KOPT-K1 (cell line): ENCODE measurements around the gene TDRD9.
A peak's percentile ranks its signal among the peaks of the same experiment; 100 is the strongest.
"Not testable (repeated sequence)": the region's sequence is repeated elsewhere in the genome, so short reads cannot be mapped to it uniquely, and the experiment has no call there.

Source experiments
- H3K27ac ChIP-seq: fragments of 200-600 bp; sonication (generic); 2 replicates; pipeline ENCODE4 v1.5.1; 2016; ENCODE audit warnings: antibody characterized with exemption, mild to moderate bottlenecking, low read depth, low read length; ENCODE audit not compliant: poor library complexity, severe bottlenecking
- H3K36me3 ChIP-seq: fragments of 200-600 bp; sonication (generic); 2 replicates; pipeline ENCODE4 v1.5.1; 2017; ENCODE audit warnings: antibody characterized with exemption, mild to moderate bottlenecking, low read length, moderate library complexity; ENCODE audit not compliant: insufficient read depth
- H3K9me3 ChIP-seq: fragments of 200-600 bp; sonication (generic); 2 replicates; pipeline ENCODE4 v1.5.1; 2017; ENCODE audit warnings: antibody characterized with exemption, low read length, mild to moderate bottlenecking; ENCODE audit not compliant: insufficient read depth, poor library complexity, severe bottlenecking

TDRD9 gene

DNA sequence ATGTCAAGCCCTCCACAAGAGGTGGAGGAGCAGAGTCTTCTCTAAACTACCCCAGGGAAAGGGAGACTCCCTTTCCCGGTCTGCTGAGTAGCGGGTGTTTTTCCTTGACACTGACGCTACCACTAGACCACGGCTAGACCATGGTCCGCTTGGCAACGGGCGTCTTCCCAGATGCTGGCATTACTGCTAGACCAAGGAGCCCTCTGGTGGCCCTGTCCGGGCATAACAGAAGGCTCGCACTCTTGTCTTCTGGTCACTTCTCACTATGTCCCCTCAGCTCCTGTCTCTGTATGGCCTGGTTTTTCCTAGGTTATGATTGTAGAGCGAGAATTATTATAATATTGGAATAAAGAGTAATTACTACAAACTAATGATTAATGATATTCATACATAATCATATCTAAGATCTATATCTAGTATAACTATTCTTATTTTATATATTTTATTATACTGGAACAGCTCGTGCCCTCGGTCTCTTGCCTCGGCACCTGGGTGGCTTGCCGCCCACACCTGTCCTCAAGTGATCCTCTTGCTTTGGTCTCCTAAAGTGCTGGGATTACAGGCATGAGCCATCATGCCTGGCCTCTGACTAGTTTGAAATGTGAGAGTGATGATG lies 52.5 kb downstream of the TDRD9 start:
- Histone ChIP-seq H3K9me3 (peaks cover 39% of the 10 kb centered on the region), H3K27ac (peak overlapping the region; percentile 74)
- not testable (repeated sequence) for H3K36me3 ChIP-seq

DNA sequence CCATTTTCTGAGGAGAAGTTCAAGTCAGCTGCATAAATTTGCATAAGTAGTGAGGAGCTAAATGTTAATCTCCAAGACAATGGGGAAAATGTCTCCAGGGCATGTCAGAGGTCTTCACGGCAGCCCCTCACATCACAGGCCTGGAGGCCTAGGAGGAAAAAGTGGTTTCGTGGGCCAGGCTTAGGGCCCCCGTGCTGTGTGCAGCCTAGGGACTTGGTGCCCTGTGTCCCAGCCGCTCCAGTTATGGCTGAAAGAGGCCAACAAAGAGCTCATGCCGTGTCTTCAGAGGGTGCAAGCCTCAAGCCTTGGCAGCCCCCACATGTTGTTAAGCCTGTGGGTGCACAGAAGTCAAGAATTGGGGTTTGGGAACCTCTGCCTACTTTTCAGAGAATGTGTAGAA lies 55.9 kb downstream of the TDRD9 start:
- Histone ChIP-seq H3K9me3 (peaks cover 41% of the 10 kb centered on the region), H3K27ac (no peak overlapping the region), H3K36me3 (no peaks in the 10 kb centered on the region)

DNA sequence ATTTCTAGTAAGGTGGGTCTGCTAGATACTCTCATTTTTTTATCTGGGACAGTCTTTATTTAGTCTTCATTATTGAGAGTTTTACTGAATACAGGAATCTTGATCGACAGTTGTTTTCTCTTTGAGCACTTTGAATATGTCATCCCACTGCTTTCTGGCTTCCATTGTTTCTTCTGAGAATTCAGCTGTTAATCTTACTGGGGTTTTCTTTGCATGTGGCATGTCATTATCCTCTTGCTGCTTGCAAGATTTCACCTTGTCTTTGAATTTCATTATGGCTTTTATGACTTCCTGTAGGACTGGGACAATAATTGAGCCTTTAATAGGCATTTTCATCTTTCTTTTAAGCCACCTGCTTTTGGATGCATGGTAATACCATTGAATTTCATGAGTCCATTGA lies 60.8 kb downstream of the TDRD9 start:
- peaks cover 41% of the 10 kb centered on the region for H3K9me3 ChIP-seq
- H3K27ac ChIP-seq, result no peak overlapping the region
- no peaks in the 10 kb centered on the region for H3K36me3 ChIP-seq

DNA sequence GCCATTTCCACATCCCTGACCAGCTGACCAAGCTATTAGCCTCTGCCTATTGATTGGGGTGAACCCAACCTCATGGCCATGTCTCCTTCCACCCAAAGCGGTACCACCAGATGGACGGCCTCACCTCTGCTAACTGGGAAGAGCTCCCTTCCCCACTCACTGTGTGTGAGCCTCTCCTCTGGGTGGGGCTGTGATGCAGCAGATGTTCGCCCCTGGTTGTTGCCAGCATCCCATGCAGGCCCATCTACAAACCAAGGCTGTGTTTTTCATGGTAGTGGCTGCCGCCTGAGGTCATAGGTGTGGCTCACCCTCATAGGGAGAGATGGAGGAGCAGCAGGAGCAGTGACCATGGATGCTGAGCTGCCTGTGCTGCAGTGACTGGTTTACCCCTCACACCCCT lies 61.7 kb downstream of the TDRD9 start:
- Histone ChIP-seq H3K9me3 (peaks cover 32% of the 10 kb centered on the region), H3K36me3 (no peaks in the 10 kb centered on the region), H3K27ac (no peak overlapping the region)

DNA sequence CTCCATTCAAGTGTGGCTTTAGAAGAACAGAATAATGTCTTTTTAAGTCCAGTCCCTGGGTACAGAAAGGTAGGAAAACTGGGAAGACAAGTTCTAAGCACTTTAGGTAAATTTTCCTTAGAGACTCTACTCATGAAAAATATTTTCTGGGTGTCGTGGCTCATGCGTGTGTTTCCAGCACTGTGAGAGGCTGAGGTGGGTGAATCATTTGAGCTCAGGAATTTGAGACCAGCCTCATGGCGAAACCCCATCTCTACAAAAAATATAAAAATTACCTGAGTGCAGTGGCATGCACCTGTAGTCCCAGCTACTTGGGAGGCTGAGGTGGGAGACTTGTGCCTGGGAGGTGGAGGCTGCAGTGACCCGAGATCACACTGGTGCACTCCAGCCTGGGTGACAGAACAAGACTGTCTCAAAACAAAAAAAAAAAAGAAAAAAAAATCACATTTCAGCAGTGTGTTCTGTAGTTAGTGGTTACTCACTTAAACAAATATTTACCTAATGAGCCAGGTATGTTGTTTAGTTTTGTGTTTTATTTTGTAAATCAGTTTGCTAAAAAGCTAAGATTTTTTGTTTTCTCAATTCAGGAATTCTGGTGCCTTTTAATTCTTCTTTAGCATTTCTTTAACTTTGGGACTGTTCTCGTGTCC lies 66.4 kb downstream of the TDRD9 start:
- peaks cover 8% of the 10 kb centered on the region for H3K9me3 ChIP-seq
- H3K27ac ChIP-seq, result no peak overlapping the region
- H3K36me3 ChIP-seq, result no peaks in the 10 kb centered on the region

DNA sequence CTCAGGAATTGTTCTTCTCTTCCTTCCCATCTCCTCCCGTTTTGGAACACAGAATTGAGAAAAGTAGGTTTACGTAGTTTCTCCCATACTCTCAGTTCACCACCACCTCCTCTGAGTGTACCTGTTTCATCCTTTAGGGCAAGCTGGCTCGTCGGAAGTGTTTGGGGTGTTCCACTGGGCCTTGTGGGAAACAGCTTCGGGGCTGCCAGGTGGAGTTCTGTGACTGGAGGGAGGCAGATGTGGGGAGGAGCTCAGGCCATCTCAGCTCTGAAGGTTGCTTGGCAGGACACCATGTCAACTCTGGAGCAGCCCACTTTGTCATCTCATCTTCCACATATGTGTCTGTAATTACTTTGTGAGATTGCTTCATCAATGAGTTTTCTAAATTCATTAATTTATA lies 67.6 kb downstream of the TDRD9 start:
- no peak overlapping the region for H3K27ac ChIP-seq
- no peaks in the 10 kb centered on the region for H3K9me3 ChIP-seq
- no peaks in the 10 kb centered on the region for H3K36me3 ChIP-seq

DNA sequence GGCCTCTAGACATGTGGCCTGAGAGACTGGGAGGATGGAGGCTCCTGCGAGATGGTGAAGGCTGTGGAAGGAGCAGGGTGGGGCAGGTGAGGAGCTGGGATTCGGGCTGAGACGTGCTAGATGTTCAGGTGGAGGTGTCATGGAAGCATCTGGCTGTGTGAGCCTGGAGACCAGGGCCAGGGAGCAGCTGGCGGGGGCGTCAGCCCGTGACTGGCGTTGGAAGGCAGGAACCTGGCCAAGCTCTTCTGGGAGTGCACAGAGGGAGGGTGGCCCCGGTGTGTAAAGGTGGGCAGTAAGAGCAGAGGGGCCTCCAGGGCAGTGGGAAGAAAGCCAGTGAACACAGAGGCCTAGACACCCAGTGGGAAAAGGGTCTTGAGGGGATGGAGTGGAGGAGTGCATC lies 69.1 kb downstream of the TDRD9 start:
- H3K27ac ChIP-seq, result no peak overlapping the region
- no peaks in the 10 kb centered on the region for H3K9me3 ChIP-seq

DNA sequence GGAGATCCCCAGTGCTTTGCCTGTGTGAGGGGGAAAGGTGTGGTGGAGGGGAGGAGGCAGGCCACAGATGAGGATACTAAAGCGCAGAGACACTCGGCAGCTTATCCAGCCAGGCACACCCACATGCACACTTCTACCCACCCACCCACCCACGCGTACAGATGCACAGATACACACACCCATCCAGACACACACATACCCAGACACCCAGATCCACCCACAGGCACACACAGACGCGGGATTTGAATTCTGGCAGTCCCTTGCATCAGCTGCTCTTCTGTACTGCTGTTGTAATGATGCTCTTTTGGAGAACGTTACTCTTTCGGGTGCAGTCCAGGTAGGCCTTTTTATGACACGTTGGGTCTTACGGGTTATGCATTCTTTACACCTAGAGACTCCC lies 69.8 kb downstream of the TDRD9 start:
- H3K27ac ChIP-seq, result no peak overlapping the region
- H3K9me3 ChIP-seq, result no peaks in the 10 kb centered on the region
- no peaks in the 10 kb centered on the region for H3K36me3 ChIP-seq

More for the DNA sequence above, 69.1 kb downstream of the TDRD9 start:
- no peaks in the 10 kb centered on the region for H3K36me3 ChIP-seq

DNA sequence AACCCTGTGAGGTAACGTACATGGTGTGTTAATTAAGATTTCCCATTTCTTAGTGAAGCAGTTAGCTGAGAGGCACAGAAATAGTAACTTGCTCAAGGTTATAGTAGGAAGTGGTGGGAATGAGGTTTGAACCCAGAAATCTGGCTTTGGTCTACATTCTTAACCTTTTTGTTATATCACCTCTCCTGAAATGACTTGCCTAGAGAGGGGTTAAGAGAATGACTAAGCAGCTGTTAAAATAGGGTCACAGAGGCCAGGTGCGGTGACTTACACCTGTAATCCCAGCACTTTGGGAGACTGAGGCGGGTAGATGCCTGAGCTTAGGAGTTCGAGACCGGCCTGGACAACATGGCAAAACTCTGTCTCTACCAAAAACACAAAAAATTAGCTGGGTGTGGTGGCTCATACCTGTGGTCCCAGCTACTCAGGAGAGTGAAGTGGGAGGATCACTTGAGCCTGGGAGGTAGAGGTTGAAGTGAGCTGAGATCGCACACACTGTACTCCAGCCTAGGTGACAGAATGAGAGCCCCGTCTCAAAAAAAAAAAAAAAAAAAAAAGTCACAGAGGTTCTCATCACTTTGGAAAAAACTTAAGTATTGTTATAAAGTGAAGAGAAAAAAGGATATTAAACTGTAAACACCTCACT lies 71.7 kb downstream of the TDRD9 start:
- Histone ChIP-seq H3K9me3 (no peaks in the 10 kb centered on the region), H3K27ac (no peak overlapping the region), H3K36me3 (no peaks in the 10 kb centered on the region)

DNA sequence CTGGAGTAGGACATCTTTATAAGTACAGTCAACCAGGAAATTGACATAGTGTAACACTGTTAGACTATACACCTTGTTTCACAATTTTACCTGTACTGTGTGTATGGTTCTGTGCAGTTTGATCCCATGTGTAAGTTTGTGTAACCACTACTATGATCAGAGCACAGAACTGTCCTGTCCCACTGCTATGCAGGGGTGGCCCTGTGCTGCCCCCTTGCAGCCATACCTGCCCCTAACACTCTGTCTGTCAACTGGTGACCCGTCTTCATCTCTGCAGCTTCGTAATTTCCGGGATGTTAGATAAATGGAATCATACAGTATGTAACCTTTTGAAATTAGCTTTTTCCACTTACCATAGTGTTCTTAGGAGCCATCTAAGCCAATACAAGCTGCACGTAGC lies 72.7 kb downstream of the TDRD9 start:
- no peak overlapping the region for H3K27ac ChIP-seq
- no peaks in the 10 kb centered on the region for H3K36me3 ChIP-seq
- H3K9me3 ChIP-seq, result no peaks in the 10 kb centered on the region

DNA sequence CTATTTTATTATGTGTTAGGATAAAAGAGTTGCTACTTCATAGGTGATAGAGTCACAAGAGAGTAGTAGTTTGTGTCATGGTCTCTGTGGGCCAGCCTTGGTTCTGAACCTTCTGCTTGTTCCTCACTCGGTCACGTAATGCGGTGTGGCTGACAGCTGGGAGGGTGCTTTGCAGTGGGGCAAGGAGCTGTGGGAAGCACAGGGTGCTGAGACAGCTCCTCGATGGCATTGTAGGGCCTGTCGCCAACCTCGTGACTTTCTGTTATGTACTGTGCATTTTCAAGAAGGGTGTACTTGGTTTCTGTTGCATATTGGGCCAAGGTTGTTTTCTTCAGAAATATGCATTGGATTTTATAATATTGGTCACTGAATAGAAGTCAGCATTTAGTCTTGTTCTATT lies 75.4 kb downstream of the TDRD9 start:
- no peaks in the 10 kb centered on the region for H3K36me3 ChIP-seq
- no peaks in the 10 kb centered on the region for H3K9me3 ChIP-seq
- H3K27ac ChIP-seq, result no peak overlapping the region

DNA sequence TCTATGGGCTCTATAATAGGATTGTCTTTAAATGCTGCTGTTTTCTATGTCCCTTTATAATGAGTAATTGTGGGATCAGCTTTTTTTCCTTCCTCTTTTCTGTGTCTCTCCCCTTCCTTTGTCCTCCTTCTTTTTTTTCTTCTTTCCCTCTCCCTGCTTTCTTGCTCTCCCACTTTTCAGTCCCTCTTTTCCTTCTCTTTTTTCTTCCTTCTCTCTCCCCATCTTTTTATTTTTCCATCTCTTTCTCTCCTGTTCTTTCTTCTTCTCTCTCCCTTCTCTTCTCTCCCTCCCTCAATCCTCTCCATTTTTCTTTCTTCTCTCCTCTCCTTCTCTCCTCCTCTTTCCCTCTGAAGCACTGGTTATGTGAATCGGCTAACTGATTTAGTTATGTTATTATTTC lies 76.6 kb downstream of the TDRD9 start:
- H3K36me3 ChIP-seq, result no peaks in the 10 kb centered on the region
- no peaks in the 10 kb centered on the region for H3K9me3 ChIP-seq

DNA sequence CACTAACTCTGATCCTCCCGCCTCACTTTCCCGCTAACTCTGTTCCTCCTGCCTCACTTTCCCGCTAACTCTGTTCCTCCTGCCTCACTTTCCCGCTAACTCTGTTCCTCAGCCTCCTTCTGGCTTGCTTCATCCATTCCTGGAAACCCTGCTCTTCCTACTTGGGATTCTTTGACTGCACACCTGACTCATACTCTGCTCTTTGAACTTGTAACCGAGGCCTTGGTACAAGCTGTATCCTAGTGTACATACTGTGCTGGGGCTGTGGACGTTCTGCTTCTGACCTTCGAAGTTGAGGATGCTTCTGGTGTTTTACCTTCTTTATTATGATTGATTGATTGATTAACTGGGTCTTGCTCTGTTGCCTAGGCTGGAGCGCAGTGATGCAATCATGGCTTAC lies 77.2 kb downstream of the TDRD9 start:
- H3K27ac ChIP-seq, result no peak overlapping the region
- no peaks in the 10 kb centered on the region for H3K36me3 ChIP-seq
- no peaks in the 10 kb centered on the region for H3K9me3 ChIP-seq

More for the DNA sequence above, 76.6 kb downstream of the TDRD9 start:
- H3K27ac ChIP-seq, result no peak overlapping the region

DNA sequence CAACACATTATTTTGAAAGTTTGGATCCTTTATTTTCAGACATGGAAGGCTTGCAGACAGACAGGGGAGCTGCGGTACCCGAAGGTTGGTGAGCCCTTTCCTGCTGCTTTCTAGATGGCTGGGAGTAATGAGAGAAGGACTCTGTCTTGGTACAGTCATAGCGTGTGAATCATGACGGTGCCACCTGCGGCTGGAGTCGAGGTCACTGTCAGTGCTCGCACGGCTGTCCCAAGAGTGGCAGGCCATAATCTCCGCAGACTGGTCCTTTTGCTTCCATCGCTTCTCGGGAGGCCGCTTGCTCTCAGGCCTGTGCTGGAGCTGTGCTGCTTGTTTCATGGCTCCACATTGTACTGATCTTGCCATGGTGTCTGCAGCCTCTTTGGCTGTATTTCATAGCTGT lies 78.9 kb downstream of the TDRD9 start:
- no peak overlapping the region for H3K27ac ChIP-seq
- no peaks in the 10 kb centered on the region for H3K36me3 ChIP-seq
- no peaks in the 10 kb centered on the region for H3K9me3 ChIP-seq

DNA sequence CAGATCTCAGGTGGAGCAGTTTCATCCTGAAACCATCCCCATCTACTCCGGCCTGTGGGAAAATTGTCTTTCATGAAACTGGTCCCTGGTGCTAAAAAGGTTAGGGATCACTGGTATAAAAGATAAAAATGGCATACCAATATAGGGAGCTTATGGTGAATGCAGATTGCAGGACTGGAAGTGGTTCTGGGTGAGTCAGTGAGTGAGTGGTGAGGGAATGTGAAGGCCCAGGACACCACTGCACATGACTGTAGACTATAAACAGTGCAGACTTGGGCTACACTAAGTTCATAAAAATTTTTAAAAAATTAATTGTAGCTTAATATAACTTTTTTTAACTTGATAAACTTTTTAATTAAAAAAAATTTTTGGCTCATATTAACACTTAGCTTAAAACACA lies 81.0 kb downstream of the TDRD9 start:
- Histone ChIP-seq H3K36me3 (no peaks in the 10 kb centered on the region), H3K9me3 (no peaks in the 10 kb centered on the region), H3K27ac (no peak overlapping the region)
